Stimulated activated CD8-positive, alpha-beta memory T cell treated with anti-CD3 and anti-CD28 coated beads, Interleukin-2, amount 100 ng/mL, for 1 hour (primary cell): ENCODE results near the gene PALLD.

Source experiments
- DNase-seq, 2 donors: peaks; one replicate each; pipeline ENCODE4 v3.0.0-alpha.2; 2020; ENCODE audit warnings: low read depth in 2 of 2

The PALLD gene

GRCh38 chr4:168852933-168853713 lies 356.3 kb downstream of the PALLD start:
- DNase-seq: no peak

DNA sequence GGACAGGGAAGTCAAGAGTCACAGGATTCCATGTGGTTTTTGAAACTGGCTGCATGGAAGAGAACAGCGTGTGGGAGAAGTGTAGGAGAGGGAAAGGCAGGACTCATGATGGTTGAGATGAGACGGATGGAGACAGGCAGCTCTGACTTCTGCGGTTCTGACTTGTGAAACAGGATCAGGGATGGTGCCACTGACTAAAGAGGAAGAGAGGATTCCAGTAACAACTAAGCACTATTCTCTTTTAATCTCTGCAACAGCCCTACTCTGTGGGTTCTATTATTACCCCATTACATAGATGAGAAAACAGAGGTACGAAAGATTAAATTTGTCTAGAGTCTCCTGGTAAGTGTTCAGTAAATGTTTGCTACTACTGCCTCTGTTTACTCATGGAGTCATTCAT lies 356.9 kb downstream of the PALLD start:
- DNase-seq: no peak

DNA sequence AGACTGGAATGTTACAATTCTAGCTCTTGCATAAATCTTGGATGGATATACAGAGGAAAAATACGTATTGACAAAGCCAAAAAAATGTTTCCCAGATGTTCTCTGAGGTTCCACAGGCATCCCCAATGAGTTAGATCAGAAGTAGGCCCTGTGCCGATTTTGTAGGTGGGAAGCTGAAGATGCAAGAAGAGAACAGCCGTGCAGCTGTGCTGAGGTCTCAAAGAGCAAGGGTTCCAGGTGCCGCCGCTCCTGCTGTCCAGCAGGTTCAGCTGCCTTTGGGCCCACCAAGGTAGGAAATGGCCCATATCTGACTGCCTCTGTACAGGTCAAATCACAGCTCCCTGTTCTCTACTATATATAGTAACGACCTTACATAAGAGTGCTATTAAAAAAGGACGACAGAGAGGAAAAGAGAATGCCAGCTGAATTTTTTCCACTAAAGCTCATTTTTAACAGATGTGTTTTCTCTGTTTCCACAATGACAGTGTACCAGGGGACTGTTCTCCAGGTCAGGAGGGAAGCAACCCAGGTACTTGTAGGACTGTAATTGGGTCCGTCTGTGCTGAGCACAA lies 357.6 kb downstream of the PALLD start:
- no peak for DNase-seq

- DNase-seq: no peak
These were observed 359.5 kb downstream of the PALLD start for GRCh38 chr4:168856312-168856711.

DNA sequence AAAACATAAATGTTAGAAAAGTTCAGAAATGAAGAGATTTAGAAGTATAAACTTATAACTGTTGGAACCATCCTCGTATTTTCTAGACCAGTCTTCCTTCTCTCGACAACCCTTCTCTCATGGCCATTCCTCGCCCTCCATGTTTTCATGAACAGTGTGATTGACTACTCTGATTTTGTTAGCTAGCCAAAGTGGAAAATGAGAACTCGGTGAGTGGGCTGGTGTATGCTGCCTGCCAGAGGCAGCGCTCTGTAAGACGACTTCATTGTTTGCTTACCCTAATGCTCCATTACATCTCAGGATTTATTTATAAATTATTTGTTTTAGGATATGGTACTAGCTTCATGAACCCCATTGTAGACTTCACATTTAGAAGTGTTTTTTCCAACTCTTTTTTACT lies 360.2 kb downstream of the PALLD start:
- no peak for DNase-seq

- no peak for DNase-seq
These were observed 360.9 kb downstream of the PALLD start for GRCh38 chr4:168857546-168858314.

DNA sequence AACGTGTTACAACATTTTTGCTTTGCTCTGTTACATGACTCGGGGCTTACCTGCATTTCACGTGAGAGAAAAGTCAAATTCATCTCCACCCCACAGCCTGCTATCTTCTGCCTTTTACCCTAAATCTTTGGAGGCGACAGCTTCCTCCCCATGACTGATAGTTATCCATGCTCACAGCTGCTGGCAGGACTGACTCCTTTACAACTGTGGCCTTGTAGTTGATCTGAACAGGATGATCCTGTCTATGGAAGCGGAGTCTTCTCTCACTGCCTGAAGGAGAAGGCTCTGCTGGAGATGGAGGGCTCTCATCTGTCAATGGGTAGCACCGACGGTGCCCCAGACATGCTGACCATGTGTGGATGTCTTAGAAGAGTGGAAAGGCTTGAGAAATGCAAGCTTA lies 362.2 kb downstream of the PALLD start:
- no peak for DNase-seq

GRCh38 chr4:168859888-168860694 lies 363.2 kb downstream of the PALLD start:
- DNase-seq: no peak

GRCh38 chr4:168860827-168861226 lies 364.0 kb downstream of the PALLD start:
- DNase-seq: no peak

DNA sequence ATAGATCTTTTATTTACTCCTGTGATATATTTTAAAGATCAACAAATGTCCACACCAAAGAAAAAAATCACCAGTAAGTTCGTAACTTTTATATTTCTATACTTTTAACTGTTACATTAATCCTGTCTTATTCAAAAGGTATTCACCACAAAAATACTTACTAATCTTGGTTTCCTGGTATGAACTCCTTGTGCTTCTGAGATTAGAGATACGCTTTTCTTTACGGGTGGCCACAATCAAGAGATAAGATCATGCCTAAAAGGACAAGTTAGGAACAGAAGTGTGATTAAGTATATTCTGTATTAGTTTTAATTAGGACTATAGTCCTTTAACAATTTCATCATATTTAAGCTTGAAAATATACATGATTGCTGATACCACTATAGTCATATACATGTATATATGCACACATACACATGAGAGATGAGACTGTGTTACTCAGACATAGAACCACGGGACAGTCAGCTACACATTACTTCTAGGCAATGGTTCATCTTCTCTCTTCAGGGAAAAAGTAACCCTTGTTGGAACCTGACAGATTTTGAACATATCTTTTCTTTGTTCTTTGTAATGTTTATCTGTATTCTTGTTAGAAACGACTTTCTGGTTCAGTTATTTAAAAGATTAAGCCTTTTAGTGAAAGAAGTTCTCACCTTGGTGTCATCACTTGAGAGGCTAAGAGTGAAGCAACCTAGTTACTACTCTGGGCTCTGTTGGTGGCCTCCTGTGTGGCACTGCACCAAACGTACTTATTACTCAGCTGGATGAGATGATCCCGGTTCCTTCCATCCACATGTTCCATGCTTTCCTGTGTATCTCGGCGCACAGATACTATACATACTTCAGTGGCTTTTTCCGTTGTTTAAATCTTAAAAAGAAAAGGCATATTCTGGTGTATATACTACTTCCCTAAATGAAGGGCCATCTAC lies 367.1 kb downstream of the PALLD start:
- DNase-seq: no peak

DNA sequence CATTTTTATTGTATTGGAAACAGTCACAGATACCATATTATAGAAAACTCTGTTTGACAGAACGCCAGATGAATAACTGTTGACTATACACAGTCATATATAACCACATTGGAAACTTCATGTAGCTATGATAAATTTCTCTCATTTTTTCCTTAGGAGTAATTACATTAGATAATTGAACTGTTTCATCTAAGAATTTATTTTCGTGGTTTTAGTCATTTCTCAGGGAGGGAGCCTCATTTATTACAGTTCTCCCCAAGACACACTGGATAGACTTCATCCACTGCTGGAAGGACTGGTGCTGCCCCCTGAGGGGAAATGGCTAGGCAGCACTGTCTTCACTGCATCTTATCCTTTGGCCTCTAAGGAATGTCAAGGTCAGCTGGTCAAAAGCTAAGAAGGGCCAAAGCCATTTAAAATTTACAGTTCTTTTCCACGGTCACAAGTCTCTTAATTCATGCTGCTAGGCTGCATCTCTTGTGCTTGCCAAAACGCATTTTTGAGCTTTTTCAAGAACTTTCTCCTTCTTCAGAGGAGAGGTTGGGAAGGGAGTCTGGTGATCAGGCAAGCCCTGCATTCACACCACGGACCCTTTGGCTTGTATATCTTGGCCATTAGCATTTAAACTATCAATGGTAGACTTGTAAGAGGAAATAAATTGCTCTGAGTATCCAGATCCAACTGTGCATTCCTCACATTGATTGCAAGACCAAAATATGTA lies 368.1 kb downstream of the PALLD start:
- DNase-seq: no peak

DNA sequence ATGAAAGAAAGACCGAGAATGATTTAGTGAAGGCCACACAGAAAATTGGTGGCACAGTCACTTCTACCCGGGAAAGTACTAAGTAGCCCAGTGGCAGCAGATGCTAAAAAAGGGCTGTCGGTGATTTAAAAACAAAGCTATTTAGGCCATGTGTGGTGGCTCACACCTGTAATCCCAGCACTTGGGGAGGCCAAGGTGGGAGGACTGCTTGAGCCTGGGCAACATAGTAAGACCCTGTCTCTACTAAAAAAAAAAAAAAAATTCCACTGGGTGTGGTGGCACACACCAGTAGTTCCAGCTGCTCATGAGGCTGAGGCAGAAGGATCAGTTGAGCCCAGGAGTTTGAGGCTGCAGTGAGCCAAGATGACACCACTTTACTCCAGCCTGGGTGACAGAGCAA lies 369.0 kb downstream of the PALLD start:
- DNase-seq: no peak

GRCh38 chr4:168866635-168867034 lies 369.8 kb downstream of the PALLD start:
- no peak for DNase-seq

- DNase-seq: no peak
These were observed 370.3 kb downstream of the PALLD start for GRCh38 chr4:168867128-168867527.

- no peak for DNase-seq
These were observed 371.4 kb downstream of the PALLD start for GRCh38 chr4:168868044-168868781.

DNA sequence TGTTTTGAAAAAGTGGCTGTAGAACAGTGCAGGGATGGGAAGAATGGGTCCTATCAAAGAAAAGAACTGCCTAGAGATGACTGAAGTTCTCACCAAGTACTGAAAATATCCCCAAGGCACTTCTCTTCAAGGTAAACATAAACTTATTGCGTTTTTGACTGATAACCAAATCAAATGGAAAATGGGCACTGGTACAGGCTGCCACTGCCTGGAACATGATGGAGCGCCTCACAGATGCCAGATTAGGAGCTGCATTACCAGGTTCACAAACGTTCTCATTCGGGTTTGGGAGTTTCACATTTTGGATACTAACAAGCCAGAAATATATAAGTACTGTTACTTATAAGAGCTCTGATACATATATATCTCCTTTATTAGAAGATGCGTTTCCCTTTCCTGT lies 371.9 kb downstream of the PALLD start:
- no peak for DNase-seq

DNA sequence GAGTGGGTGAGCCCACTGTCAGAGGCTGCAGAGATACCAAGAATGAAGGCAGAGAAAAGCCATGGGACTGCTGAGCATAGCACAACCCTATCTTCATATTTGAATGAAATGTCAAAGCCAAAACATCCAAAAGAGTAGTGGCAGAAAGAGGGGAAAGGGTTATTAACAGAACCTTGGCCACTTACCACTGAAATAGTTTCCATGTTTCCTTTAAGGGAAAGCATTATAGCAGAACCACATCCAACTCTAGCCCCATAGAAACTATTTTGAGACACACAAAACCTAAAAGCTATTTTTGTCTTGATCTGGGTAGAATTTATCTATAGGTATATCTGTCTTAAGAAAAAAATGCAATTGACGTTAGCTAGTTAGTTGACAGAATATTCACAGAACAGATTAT lies 373.2 kb downstream of the PALLD start:
- DNase-seq: no peak

GRCh38 chr4:168871632-168872031 lies 374.8 kb downstream of the PALLD start:
- DNase-seq: no peak

DNA sequence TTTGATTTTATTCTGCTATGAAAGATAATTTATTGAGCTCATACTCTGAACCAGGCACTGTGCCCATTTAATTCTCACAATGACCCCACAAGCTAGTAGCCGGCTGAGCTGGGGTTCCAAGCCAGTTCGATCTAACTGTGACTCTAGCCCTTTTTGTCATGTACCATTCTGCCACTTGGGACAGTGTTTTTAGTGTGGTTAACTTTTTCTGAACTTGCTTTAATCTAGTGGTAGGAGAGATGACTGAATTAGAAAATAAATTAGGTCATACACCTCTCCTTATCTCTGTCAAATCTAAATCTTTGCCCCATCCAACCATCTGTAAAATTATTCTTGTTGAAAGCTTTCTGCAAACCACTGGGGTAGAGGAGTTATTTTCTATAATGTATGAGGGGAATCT lies 377.2 kb downstream of the PALLD start:
- DNase-seq: no peak

- no peak for DNase-seq
These were observed 379.3 kb downstream of the PALLD start for GRCh38 chr4:168876106-168876505.
